Activated gamma-delta T cell treated with anti-CD3 and anti-CD28 coated beads, Interleukin-2, amount 50 U/mL, for 16 hours (primary cell): Measurements from ENCODE around the gene CDK5RAP2.
"Not testable (repeated sequence)": the region's sequence is repeated elsewhere in the genome, so short reads cannot be mapped to it uniquely, and the experiment has no call there.

Source experiments
- DNase-seq: peaks from one replicate; pipeline ENCODE4 v3.0.0-alpha.2; 2020; ENCODE audit warnings: low read depth

Gene CDK5RAP2

DNA sequence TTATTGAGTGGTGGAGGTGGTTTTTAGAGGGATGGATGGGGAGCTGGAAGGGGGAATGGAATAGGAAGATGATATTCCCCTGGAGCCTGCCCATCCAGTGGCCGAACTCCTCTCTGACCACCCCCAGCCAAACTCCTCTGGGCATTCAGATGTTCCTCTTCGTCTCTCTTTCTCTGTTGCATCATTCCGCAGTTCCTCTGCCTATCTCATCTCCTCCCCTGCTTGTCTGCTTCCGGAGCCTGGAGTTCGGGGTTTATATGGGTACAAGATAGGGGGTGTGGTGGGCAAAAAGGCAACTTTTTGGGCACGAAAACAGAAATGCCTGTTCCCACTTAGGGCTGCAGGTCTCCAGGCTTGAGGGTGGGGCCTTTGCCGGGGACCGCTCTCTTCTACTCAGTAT lies 12.2 kb upstream of the CDK5RAP2 start:
- no peak for DNase-seq

DNA sequence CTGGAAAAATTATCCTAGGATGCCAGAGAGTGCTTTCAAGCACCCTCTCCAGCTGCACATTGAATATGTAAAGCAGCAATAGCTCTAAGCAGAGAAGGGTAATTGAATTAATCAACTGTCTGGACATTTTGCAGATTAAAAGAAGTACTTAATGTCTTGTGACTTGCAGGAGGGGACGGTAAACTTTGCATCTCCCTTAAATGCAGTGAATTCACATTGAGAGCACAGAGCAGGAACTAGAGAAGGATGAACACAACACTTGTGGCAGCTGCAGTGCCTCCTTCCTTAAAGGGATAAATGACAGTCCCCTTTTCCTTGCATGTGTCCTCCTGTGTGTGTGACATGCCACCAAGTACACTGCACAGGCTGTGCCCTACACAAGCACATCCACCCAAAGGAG lies 7.4 kb upstream of the CDK5RAP2 start:
- no peak for DNase-seq

DNA sequence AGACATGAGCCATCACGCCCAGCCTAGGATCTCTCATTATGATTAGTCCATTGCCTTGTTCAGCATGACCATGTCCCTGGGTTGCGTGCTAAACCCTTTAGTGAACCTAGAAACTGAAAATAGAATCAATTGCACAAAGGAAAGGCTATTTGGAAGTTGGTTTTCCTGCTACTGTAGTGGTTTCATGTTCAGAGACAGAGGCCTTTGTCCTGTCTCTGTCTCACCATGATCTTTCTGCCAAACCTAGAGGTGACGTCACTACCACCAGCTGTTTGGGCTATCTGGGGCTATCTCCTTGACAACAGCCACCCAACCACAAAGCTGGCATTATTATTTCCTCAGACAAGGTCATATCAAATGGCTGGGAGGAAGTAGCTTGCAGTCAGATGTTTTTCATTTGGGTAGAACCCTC lies 4.0 kb upstream of the CDK5RAP2 start:
- no peak for DNase-seq

DNA sequence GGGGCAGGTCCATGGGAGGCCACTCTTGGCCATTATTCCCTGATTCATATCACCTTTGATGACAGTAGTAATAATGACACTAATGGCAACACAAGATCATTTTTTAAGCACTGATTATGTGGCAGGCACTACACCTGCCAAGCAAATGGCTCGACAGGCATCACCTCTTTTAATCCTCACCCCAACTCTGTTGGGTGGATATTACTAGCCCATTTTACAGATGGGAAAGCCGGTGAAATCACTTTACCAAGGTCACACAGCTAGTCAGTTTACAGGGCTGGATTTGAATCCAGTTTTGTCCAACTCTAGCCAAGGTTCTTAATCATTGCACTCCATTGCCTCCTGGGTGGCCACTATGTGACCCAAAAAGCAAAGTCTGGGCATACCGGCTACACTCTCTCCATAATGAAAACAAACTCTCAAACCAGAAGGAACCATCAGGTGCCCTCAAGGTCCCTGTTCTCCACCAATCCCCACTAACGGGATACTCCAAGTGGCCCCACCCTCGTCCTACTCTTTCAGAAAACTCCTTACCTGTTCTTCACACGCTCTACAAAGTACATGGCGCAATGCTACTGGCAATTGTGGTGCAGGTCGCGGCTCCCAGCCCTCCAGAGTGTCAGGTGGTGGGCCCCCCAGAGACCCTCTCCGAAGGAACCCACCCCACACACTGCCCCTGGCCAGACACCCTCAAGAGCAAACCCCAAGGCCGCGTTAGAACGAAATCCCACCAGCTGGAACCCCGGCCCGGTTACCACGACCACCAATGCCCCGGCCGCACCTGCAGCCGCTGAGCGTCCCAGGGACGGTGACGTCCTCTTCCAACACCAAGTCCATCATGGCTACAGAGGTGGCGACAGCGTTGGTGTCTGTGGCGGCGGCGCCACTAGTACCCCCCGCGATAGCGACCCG lies 572 bp downstream of the CDK5RAP2 start:
- no peak for DNase-seq

GRCh38 chr9:120574473-120574872 lies 5.5 kb downstream of the CDK5RAP2 start:
- DNase-seq: no peak

GRCh38 chr9:120572472-120572871 lies 7.5 kb downstream of the CDK5RAP2 start:
- no peak for DNase-seq

- DNase-seq: no peak
Observed at GRCh38 chr9:120571443-120572257, 8.3 kb downstream of the CDK5RAP2 start.

- DNase-seq: no peak
Observed at GRCh38 chr9:120570296-120570695, 9.7 kb downstream of the CDK5RAP2 start.

GRCh38 chr9:120569556-120569955 lies 10.4 kb downstream of the CDK5RAP2 start:
- DNase-seq: no peak

GRCh38 chr9:120568816-120569215 lies 11.2 kb downstream of the CDK5RAP2 start:
- DNase-seq: no peak

DNA sequence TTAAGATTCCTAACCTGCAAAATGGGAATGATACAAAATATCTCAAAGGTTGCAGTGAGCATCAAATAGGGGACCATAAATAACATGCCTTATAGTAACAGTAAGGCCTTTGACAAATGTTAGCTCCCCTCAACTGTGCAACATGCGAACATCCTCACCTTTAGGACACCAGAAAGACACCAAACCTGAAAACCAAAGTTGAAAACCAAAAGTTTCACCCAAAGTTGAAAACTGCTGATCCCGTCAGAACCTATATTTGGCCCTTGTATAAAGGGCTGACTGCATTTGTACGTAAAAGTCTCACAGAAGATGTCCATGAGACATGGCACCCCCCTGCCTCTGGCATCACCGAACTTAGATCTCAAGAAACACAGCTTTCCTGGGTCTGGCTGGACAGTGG lies 12.1 kb downstream of the CDK5RAP2 start:
- DNase-seq: no peak

DNA sequence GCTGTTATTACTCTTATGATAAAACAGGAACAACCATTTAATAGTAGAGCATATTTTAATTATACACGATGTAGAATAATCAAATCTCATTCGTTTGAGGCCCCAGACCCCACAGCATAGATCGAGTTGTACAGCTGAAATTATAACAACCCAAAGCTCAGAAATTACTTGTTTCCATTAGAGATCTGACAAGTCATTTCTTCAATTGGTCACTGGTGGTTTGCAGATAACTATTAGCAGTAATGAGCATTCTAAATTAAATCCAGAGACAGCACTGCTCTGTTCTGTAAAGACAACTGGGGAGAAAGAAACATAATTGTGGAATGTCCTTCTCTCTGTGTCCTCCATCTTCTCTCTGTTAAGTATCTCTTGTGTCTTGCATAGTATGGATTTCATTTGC lies 12.9 kb downstream of the CDK5RAP2 start:
- DNase-seq: no peak

DNA sequence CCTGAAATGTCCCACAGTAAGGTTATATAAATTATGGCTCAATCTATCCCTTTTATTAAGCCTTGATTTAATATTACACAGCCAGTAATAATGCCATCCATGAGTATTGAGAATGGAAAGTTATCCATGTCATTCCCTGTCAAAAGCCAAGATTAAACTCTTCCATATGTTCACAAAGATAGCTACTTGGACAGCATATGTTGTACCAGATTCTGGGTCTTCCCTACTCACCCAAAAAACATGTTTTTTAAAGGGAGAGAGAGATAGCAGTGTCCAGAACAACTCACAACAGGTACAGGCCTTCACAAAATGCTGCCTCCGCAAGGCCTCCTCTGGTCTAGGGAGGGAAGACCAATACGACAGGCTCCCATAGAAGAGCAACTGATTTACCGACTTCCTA lies 15.4 kb downstream of the CDK5RAP2 start:
- no peak for DNase-seq

DNA sequence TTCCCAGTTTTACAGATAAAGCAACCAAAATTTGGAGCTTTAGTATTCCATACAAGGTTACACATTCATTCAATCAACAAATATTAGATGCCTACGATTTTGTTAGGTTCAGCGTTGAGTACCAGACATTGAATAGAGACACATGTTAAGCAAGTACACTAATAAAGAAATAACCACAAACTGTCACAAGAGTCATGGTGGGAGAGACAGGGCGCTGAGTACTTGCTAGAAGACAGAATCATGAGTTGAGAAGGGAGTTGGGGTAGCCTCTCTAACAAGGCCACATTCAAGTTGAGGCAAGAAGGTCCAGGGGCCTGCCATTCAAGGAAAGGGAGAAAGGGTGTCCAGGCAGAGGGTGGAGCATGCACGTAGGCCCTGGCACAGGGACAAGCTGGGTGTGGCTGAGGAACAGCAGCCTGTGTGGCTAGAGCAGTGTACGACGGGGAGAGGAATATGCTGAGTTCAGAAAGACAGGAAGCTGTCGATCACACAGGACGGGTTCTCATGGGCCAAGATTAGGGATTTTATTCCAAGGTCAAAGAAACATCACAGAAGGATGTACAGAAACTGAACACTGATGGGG lies 17.0 kb downstream of the CDK5RAP2 start:
- DNase-seq: no peak

DNA sequence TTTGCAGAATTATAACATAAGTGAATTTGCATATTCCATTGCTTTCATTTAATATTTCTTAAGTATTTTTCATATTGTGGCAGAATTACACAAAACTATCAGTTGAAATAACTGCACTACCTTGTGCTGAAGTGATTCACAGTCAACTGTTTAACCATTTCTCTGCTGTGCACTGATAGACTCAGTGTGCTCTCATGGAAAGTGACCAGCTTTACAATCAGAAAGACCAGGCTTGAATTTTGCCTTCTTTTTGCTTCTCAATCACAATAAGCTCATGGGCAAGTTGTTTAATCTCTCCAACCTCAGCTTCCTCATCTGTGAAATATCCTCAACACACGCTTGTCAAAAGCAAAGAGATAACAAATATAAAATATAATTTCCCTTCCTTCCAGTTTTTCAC lies 18.3 kb downstream of the CDK5RAP2 start:
- no peak for DNase-seq

DNA sequence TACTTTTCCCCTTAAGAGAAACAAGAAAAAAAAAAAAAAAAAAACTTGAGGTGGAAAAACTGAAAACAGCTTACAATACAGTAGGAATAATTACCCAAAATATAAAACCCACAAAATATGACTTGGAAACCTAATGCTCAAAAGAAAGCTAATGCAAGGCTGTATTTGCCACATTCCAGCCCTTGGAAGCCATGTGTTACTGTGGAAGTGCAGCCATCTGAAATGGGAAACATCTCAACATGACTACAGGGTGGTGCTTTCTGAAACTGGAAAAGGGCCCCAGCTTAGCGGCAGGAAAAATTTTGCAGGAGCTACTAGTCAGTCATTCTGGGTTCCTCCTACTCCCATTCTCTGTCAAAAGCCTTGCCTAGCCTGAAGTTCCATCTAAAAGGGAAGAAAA lies 20.4 kb downstream of the CDK5RAP2 start:
- no peak for DNase-seq

DNA sequence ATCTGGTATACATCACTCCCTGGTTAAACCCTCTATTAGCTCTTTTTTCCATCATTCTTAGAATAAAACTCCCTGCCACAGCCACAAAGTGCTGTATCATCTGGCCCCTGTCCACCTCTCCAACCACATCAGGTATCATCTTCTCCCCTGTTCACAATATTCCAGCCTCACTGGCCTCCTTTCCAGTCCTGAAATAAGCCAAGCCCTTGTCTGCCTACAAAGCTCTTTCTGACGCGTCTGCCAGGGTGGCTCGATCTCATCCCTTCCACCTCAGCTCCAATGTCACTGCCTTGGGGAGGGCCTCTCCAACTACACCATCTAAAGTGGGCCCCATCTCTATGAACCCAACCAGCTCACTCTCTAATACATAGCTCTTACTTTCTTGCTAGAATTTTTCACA lies 21.5 kb downstream of the CDK5RAP2 start:
- no peak for DNase-seq

- DNase-seq: no peak
Observed at GRCh38 chr9:120557205-120557604, 22.8 kb downstream of the CDK5RAP2 start.

DNA sequence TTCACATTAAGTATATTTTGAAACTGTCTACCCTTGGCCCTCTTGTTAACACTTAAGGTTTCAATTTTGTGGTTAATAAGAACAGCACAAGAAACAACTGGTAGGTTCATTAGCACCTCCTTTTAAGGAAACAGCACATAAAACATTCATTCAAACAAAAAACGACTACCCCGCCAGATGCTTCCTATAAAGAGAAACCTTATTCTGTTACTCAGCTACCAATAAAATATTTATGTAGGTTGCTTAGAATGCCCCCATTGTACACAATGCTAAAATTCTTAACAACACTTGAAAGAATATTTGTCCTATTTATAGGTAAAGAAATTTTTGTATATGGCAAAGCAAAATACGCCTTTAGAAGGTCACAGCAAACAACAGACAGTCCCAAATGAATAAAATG lies 23.2 kb downstream of the CDK5RAP2 start:
- DNase-seq: no peak

GRCh38 chr9:120555839-120556238 lies 24.1 kb downstream of the CDK5RAP2 start:
- DNase-seq: no peak

DNA sequence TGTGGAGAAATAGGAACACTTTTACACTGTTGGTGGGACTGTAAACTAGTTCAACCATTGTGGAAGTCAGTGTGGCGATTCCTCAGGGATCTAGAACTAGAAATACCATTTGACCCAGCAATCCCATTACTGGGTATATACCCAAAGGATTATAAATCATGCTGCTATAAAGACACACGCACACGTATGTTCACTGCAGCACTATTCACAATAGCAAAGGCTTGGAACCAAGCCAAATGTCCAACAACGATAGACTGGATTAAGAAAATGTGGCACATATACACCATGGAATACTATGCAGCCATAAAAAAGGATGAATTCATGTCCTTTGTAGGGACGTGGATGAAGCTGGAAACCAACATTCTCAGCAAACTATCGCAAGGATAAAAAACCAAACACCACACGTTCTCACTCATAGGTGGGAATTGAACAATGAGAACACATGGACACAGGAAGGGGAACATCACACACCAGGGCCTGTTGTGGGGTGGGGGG lies 27.7 kb downstream of the CDK5RAP2 start:
- DNase-seq: not testable (repeated sequence)

DNA sequence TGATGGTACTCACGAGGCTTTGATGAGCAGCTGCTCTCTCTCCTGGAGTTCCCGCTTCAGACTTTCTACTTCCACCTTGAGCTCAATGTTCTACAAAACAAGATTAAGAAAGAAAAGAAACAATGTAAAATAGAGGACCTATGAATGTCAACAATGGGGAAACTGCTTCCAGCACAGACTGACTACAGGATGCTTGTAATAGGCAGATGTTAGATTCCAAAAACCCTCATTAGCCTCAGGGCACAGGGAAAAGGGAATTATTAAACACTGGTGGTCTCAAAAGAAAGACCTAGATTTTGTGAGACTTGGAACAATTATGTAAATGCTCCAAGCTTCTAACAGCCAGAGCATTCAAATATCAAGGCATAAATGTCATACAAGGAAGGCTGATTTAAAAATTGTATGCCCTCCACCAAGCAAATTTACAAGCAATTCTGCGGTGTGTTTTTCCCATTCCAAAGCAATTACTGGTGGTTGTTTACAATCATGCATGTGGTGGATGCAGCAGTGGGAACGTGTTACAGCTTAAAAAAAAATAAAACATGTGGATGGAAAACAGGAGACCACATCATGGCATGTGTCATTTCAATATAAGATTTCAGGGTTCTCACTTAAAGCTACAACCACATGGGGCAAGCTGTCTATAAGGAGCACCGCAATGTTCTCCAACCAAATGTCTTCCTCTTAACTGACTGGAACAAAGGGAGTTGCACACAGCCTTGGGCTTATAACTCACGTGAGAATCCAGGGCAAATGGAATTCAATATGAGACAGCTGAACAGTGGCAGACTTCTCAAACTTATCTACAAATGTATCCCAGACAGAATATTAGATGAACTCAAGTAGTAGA lies 34.0 kb downstream of the CDK5RAP2 start:
- no peak for DNase-seq
